NCI-H1436 treated with DMSO at 0.1 percent for 48 hours (cell line): Measurements from ENCODE around the gene TM9SF1.

Source experiments
- DNase-seq: peaks from one replicate; lab custom pipeline; 2025; lab: John Stamatoyannopoulos, UW

Gene TM9SF1, protein sequence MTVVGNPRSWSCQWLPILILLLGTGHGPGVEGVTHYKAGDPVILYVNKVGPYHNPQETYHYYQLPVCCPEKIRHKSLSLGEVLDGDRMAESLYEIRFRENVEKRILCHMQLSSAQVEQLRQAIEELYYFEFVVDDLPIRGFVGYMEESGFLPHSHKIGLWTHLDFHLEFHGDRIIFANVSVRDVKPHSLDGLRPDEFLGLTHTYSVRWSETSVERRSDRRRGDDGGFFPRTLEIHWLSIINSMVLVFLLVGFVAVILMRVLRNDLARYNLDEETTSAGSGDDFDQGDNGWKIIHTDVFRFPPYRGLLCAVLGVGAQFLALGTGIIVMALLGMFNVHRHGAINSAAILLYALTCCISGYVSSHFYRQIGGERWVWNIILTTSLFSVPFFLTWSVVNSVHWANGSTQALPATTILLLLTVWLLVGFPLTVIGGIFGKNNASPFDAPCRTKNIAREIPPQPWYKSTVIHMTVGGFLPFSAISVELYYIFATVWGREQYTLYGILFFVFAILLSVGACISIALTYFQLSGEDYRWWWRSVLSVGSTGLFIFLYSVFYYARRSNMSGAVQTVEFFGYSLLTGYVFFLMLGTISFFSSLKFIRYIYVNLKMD

DNA sequence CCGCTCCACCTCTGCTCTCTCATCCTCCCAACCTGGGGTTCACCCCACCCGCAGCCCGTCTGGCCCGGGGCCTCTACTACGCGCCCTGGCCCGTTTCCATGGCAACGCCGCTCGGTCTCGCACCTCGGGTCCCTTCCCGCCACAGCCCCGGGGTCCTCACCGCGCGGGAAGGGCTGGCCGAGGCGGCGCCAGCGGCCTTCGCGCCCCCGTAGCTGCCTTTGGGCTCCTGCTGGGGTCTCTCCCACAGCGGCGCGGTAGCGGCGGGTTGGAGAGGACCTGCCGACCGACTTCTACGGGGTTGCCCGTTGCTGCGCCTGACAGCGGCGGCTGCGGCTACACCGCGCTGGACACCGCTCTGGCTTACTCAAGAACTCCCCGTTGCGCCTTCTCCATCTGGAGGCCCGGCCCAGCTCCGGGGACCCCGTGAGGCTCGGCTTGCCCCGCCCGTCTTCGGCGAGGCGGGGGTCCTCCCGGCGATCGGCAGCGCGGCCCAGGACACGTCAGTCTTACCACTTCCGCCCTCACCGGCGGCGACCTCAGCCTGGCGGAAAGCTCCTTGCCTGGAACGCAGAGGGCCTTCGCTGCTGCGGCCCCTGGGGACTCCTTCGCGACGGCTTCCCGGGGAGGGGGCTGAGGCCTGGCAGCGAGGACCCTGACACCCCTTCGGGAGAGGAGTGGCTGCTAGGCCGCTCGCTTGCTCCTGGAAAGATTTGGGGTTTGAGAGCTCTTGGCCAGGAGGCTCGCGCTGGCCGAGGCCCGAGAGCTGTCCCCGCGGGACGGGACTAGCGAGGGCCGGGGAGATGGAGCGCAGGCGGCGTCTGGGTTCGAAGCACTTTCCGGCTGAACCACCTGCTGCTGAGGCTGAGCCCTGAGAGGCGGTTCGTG, at the start of gene TM9SF1:
TM9SF1 (minus strand) TSS at position 256 of the 885 bp plus-strand sequence. CDS start 422 bp downstream, outside the sequence.
- peak; percentile 44 for DNase-seq

DNA sequence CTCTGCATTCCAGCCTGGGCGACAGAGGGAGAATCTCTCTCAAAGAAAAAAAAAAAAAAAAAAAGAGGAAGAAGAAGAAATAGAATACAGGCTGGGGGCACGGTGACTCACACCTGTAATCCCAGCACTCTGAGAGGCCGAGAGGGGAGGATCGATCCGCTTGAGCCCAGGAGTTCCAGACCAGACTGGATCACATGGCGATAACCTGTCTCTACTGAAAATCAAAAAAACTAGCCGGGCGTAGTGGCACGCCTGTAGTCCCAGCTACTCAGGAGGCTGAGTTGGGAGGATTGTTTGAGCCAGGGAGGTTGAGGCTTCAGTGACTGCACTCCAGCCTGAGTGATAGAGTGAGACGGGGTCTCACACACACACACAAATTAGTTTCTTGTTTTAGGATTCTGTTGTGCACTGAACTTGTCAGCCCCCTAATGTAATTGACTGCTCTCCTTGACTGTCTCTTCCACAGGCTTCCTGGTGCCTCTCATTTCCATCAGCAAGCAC, 48.1 kb upstream of the TM9SF1 start:
- DNase-seq, result no peak

DNA sequence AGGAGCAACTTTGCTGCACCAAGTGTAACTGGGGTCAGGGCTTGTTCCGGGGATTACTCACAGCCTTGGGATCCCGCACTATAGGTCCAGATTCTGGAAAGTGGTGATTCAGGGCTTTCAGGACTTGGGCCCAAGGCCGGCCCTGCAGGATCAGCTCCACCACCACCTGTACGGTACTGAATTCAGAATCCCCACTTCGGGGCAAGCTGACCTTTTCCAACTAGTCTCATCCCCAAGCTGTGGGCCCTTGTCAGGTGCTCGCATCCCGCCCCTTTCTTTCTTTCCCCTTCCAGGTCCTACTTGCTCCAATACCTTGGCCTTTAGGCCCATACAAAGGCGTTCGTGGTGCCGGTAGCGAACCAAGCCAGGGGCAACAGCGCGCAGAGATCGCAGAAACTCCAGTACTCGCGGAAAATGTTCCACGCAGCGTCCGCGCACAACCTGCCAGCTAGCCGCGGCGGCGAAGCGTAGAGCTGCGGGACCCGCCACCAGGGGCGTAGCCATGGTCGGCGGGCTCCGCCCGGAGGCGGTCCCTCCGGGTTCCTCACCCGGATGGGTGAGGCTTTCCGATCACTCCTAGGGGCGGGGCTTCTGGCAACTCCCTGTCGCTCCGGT, 46.7 kb upstream of the TM9SF1 start:
- peak; percentile 87 for DNase-seq

DNA sequence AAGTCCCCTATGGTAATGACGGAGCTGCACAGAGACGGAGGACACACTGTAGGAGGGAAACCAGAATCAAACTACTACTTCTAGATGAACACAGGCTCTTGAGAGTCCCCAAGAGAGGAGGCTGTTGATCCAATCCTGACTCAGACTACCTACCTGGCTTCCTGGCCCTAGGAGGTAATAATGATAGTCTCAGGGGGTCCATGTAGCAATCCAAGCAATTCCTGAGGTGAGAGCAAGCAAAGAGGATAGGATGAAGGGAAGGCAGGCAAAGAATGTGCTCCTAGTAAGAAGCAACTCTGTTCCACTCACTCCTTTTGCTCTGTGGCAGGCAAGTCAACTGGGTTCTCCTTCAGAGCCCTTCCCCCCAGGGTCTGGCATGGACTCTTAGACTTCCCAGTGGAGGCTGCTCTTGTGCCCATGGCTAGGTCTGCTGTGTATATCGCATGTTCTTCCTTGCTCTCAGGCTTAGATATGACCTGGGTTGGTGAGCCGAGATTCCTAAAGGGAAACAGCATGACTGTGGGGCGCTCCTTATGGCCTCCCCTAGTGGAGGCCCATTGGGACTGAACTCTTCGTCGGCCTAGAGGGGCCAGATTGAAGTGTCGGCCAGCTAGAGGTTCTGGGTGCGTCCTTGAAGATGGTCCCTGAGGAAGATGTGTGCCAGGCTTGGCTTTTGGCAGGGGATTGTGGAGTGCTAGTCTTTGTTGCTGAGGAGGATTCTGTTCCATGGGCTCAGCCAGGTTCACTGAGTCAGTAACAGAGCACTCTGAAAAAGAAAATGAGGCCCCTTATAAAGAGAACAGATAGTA, 45.1 kb upstream of the TM9SF1 start:
- no peak for DNase-seq

DNA sequence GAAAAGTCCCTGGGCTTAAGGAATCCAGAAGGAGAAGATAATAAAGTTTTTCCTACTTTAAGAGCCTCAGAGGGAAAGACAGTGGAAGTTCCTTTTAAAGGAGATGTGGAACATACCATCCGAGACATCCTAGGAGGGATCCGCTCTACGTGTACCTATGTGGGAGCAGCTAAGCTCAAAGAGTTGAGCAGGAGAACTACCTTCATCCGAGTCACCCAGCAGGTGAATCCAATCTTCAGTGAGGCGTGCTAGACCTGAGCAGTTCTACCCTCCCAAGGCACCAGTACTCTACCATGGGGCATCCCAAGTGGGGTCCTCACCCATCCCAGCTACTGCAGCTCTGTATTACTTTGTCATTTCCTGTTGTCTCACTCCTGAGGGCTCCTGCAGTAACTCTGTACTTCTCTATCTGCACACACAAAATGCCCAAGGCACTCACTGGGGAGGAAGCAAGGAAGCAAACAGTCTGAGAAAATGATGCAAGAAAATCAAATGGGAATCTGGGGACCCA, 43.3 kb upstream of the TM9SF1 start:
- no peak for DNase-seq

DNA sequence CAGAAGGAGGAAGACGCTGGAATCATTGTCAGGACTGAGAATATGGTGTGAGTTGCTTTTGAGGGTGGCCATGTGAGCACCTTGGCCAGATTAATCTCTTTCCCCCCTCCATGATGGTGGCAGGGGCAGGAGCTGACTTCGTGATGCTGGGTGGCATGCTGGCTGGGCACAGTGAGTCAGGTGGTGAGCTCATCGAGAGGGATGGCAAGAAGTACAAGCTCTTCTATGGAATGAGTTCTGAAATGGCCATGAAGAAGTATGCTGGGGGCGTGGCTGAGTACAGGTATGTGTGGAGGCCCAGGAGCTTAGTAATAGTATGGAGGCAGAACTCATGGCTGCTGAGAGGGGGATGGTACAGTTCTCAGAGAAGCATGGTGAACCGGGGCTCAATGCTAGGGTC, 42.9 kb upstream of the TM9SF1 start:
- DNase-seq, result no peak

DNA sequence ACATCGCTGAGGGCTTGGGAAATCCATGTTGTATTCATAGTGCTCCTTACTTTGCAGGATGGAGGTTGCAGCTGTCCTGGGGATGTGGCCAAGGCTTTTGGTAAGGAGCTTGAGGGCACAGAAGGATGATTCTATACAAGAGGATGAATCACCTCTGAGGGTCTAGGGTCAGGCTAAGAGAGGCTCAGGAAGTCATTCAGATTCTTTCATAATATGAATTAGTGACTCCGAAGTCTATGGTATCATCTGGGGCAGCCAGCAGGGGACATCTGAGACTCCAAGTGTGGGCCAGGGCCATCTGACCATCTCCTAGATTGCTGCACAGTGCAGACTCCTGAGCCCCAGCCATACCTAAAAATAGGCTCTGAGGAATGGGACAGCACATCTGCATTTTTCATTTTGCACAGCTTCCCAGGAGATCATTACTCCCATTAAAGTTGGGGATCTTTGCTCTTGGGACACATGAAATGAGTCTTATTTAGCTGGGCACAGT, 42.3 kb upstream of the TM9SF1 start:
- no peak for DNase-seq

DNA sequence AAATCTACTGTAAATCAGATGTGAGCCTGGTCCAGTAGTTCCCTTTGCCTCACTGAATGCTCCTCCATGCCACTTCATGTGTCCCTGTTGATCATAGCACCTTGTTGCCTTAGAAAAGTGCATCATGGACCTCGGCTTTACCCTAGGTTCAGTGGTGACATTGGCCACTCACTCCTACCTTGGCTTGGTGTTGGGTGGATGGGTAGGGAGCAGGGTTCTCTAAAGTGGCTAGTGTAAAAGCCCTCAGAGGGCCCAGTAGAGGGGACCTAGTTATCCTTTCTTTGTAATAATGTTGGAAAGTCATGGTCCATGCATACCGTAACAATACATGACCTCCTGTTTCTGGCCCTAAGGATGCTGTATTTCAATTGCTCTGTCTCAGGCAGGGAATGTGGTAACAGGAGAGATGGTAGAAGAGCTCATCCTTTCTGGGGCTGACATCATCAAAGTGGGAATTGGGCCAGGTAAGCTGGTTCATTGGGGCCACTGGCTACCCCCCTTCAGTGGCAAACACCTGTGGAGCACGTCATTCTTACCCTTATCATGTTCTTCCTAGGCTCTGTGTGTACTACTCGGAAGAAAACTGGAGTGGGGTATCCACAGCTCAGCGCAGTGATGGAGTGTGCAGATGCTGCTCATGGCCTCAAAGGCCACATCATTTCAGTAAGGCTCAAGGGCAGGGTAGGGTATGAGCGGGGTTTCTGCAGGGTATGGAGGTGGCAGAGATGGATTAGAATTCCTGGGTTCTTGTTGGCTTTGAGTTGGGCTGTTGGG, 41.6 kb upstream of the TM9SF1 start:
- no peak for DNase-seq

DNA sequence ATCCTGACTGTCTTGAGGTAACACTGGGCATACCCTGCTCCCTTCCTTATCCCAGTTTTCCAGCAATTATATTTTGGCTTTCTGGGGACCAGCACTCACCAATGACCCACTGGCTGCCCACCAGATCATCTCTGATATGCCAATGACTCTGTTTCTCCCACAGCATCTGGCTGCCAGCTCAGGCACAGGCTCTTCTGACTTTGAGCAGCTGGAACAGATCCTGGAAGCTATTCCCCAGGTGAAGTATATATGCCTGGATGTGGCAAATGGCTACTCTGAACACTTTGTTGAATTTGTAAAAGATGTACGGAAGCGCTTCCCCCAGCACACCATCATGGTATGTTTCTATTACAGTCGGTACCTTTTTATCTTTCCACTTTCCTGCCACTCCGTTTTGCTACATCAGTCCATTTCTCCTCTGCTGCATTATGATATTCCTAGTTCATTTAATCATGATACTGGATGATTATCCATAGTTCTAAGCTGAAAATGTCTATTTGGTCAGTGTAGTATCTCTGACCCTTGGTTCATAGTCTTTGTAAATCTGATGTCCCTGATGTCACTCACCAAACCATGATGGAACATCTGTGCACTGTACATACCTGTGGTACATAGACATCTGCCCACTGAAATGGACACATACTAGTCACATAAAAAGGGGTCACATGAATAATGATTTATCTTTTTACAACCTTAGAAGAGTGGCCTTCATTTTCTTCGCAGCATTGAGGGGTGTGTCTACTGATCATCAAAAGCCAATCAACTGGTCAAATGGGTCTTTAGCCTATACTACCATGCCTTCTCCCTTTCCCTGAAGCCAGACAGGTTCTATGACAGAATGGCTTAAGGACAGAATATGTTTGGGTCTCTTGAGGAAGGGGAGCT, 40.8 kb upstream of the TM9SF1 start:
- no peak for DNase-seq

DNA sequence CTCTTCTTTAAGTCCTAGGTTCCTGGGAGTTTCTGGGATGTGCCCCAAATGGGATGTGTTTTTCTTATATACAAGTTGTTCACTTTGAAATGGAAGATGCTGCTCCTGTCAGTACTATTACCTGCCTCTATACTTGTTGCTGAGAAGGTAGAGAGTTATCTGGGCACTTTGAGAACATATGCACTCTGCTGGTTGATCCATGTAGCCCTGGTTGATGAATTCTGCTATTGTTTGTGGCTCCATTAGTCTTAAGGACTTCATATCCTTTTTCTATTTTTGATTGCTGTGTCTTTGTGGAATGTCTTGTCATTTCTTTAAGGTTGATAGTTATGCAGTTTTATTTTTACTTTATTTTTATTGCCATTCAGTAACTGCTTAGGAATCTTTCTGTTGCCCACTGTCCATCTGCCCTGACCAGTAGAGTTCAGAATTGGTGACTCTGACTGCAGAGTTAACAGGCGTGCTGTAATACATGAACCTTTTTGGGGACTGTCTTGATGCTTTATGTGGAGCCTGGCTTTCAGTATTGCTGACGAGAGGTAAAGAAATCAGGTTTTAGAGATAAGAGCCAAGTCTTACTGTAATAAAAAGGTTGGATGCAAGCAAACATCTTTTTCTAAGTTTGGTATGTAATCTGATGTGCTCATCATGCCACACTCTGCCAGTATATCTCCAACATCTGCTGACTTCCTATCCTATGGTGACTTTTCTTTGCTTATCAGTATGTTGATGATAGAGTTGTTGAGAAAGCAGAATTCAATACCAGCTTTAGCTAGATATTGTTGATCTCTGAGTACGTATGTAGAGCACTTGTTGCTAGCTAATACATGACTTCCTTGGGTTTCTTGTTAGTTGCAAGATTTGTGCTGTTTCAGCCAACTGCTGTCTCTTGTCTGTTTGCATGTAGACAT, 39.1 kb upstream of the TM9SF1 start:
- DNase-seq, result no peak

DNA sequence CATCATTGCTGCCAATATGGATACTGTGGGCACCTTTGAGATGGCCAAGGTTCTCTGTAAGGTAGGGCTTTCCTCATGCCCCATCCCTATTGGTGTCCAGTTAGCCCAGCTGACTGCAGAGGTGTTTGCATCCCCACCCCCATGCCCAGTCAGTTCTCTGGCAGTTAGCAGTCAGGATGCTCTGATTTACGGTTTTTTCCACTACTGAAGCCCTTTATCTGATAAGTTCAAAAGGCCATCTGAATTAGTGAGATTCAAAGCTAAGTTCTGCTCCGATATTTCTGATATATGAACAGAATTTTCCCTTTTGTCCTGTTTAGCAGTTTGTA, 38.3 kb upstream of the TM9SF1 start:
- no peak for DNase-seq

DNA sequence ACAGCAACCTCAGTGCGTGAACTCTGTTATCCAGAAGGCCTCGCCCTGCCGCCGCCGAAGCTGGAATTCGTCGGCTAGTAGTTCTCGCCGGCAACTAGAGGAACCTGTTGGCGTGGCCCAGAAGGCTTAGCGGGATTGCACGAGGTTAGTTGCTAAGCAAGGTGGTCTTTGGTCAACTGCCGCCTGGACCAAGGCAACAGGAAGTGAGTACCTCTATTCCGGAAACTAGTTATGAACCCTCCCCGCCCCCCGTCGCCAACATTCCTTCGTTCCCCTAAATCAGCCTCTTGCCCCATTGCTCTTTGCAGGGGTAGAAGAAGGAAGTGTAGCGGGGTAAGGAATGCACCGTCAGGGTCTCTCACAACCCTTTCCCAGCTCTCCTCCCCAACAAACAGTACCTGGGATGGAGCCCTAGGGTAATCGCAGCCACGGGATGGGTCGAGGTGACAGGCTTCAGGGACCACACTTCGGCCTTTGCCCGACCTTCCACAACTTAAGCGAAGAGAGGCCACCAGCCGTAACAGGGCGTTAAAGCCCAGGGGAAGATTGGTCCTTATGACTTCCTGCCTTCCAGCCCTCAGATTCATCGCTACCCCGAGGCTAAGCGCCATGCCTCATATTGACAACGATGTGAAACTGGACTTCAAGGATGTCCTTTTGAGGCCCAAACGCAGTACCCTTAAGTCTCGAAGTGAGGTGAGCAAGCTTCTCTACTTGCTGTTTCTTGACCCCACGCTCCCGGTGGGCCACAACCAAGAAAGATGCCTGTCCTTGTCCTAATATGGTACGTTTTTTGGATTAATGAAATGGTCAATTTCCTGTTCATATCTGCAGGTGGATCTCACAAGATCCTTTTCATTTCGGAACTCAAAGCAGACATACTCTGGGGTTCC, 37.6 kb upstream of the TM9SF1 start, which contains the start of gene GMPR2:
GMPR2 (plus strand) TSS at position 285 of the 893 bp plus-strand sequence; CDS start at position 610, 325 bp downstream.
- no peak for DNase-seq

DNA sequence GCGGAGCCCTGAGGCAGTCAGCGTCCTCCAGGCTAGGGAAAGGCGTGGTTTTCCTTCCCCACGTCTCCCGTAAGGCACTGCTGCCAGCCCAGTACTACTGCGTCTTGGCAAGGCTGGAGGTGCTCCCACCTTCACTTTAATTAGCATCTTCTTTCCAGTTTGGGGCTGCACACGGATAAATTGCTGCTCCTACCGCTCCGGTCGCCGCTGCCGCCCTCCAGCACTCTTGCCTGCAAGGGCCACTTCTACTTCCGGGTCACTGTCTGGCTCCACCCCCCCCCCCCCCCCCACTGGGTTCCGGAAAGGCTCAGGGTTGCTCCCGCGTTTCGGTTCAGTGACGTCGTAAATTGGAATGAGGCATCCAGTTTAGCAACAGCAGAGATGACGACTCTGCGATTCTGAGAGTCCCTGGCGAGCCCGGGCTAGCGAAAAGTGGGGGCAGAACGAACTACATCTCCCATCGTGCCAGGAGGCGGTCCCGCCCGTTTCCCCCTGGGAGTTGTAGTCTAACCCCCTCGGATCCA, 36.9 kb upstream of the TM9SF1 start, which contains the start of gene NEDD8:
NEDD8 (minus strand) TSS at position 247 of the 524 bp plus-strand sequence; CDS start at position 147, 100 bp downstream.
- peak; percentile 46 for DNase-seq

DNA sequence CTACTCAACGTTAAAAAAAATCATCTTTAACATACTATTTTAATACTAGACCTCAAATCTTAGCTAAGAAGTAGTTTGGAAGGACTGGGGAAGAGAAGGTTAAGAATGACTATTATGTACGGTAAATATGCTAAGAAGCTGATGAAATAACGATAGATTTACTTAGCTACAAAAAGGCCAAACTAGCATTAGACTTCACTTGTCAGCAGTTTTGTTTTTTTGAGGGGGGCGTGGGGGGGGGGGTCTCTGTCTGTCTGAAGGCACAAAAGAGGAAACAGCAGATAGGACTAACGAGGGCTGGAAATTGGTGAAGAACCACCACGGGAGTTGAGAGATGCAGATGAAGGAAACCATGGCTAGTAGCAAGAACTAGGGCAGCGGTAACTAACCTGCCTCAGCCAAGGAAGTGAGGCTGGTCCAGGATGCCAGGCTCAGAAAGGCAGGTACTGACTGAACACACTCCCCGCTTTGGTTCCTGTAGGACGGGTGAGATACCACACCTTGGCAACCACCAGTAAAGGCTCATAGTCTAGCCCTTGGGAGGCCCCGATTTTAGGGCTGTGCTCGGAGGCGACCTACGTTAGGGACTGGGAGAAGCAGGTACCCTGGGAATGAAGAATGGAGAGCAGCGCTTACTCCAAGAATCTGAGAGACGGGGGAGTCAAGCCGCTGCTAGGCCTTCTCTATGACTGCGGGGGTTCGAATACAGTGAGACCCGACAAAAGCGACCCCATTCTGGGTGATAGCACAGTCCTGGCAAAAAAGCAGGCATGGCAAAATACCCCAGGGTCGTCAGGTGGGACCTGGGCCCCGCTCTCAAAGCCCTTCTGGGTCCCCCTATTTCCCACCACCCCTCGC, 36.3 kb upstream of the TM9SF1 start:
- DNase-seq, result no peak

DNA sequence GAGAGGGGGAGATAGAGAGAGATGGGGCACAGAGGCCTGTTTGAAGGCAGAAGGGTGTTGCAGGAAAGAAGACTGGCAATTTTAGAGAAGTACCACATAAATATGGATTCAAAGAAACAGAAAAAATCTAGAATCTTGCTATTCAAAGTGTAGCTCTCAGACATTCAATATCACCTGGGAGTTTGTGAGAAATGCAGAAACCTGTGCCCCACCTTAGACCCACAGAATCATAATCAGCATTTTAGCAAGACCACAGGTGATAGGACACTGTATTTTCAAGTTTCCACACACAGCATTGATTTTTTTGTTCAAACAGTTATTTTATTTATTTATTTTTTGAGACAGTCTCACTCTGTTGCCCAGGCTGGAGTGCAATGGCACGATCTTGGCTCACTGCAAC, 33.7 kb upstream of the TM9SF1 start:
- no peak for DNase-seq
